ENCODE data around the gene C5AR1. TPM values are rescaled to one million over a fixed set of nuclear protein-coding genes. Genes with fewer than 3 reads are reported as not detected.
A peak's percentile ranks its signal among the peaks of the same experiment; 100 is the strongest.

Gene C5AR1
- total and polyA plus RNA-seq, 9 of the 15 experiments (the other 6 are each of a cell fraction or from before 2014, with no cell fraction given), result 0.06 to 1.6 (median 0.28) TPM; not detected in 3

DNA sequence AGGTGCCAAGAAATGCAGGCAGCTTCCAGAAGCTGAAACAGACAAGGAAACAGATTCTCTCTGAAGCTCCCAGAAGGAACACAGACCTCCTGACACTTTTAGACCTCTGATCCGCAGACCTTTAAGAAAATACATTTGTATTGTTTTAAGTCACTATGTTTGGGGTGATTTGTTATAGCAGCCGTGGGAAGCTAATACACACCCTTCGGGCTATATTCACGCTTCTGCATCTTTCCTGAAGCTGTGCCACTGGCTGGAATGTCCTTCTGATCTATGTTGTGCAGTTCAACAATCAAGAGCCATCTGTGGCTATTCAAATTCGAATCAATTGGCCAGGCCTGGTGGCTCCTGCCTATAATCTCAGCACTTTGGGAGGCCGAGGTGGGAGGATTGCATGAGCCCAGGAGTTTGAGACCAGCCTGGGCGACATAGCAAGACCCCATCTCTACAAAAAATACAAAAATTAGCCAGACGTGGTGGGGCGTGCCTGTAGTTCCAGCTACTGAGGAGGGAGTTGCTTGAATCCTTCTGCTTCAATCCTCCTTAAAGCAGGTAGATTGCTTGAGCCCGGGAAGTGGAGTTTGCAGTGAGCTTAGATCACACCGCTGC lies 33.6 kb downstream of the C5AR1 start:
- Histone ChIP-seq H3K9me1 (ENCODE audit: control insufficient read depth, insufficient read depth, low read length) (no peaks in the 10 kb centered on the region), H3K4me1 (replicated peaks in 1 of 2; ENCODE audit: control insufficient read depth in 2 of 2, insufficient read depth in 2 of 2, low read length in 2 of 2) (peaks cover 5 to 17% of the 10 kb centered on the region in 2 experiments; a peak in 4 of 5 replicates), H4K20me1 (replicated peaks; ENCODE audit: control insufficient read depth, insufficient read depth, low read length) (no peaks in the 10 kb centered on the region), H3K9ac (ENCODE audit: insufficient read depth in 1 of 2, low read depth in 2 of 2, low read length in 2 of 2) (no peak overlapping the region), H3K36me3 (ENCODE audit: control insufficient read depth, insufficient read depth, low read length) (no peaks in the 10 kb centered on the region), H3K4me3 (no peak overlapping the region), H3K27ac (ENCODE audit: extremely low read depth, low read depth, low read length) (no peak overlapping the region; the same call in 2 of the 3 replicates), H3K79me2 (ENCODE audit: control insufficient read depth, insufficient read depth, low read length) (no peaks in the 10 kb centered on the region), H2AFZ (ENCODE audit: low read depth, low read length) (no peak overlapping the region; the same call in 1 of the 2 replicates), H3K4me2 (ENCODE audit: insufficient read depth, low read length) (no peak overlapping the region), H3K9me3 (replicated peaks; ENCODE audit: control insufficient read depth, insufficient read depth, low read depth, low read length) (no peaks in the 10 kb centered on the region), H3K27me3 (ENCODE audit: control insufficient read depth in 2 of 2, insufficient read depth in 2 of 2, low read length in 2 of 2) (no peaks in the 10 kb centered on the region)
- 73% methylated on average over 11 of the region's 11 CpGs for WGBS (ENCODE audit: insufficient coverage, low coverage, missing lambda C conversion rate)
- ATAC-seq, result no peak
- in situ Hi-C loops (cut with MboI) (no loop called here), intact Hi-C loops (cut with micrococcal nuclease) (no loop called here)
- TF ChIP-seq, protein P1, sequence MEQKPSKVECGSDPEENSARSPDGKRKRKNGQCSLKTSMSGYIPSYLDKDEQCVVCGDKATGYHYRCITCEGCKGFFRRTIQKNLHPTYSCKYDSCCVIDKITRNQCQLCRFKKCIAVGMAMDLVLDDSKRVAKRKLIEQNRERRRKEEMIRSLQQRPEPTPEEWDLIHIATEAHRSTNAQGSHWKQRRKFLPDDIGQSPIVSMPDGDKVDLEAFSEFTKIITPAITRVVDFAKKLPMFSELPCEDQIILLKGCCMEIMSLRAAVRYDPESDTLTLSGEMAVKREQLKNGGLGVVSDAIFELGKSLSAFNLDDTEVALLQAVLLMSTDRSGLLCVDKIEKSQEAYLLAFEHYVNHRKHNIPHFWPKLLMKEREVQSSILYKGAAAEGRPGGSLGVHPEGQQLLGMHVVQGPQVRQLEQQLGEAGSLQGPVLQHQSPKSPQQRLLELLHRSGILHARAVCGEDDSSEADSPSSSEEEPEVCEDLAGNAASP (IDR thresholded peaks at IDR 0.05), result no peak
- TF ChIP-seq ZNF121 (CRISPR knock-in tag; conservative IDR thresholded peaks at IDR 0.05) (peak; percentile 74), BCOR (IDR thresholded peaks at IDR 0.05) (peak; percentile 32; the same call in 1 of the 2 replicates), IRF2 (CRISPR knock-in tag; IDR thresholded peaks at IDR 0.05) (no peak), ZNF12 (CRISPR knock-in tag; IDR thresholded peaks at IDR 0.05) (peak; percentile 98)
- no TSS peak for BruUV-seq (replicated peaks)
- DNase-seq (ENCODE audit: extremely low read depth in 1 of 4, low spot score in 3 of 4), result no peak
- ChIA-PET POLR2A (interaction anchor here (0.8 to 3.4 kb wide), 3 partner anchors 8 to 116 kb away, joined by 3 to 15 read pairs (median 5); no protein-coding TSS in a partner anchor), CTCF (ENCODE audit: low intra/inter-chr PET ratio) (no interaction called here)
- FAIRE-seq, result no peak

Measured in K562 (cell line).